PC-3 (cell line): ENCODE results near the gene TMSB15B. TPM values are rescaled to one million over a fixed set of nuclear protein-coding genes. Genes with fewer than 3 reads are reported as not detected.

Experiments used
- ATAC-seq: fragments of 200-7000 bp; cut with Tn5 transposase; 2 replicates; pipeline ENCODE4 v1.9.1; 2020; ENCODE audit warnings: mild to moderate bottlenecking, moderate library complexity
- BruUV-seq: library from RNA; stranded (reverse); fragments of 400-500 nt; replicated peaks from 2 replicates; lab custom pipeline; 2021; lab: Mats Ljungman, UMichigan
- CTCF ChIA-PET: fragments of 300-600 bp; sonication (Branson Sonifier 250); formaldehyde crosslinking; loops from one replicate; lab custom pipeline; 2022; ENCODE audit warnings: antibody characterized with exemption; lab: Charles Lee
- POLR2A ChIA-PET: fragments of 300-600 bp; sonication (Branson Sonifier 250); formaldehyde crosslinking; loops from one replicate; lab custom pipeline; 2022; ENCODE audit warnings: antibody characterized with exemption; ENCODE audit not compliant: unreplicated experiment; lab: Charles Lee
- DNase-seq: peaks from one replicate; pipeline ENCODE4 v3.0.0-alpha.2; 2015
- H2AFZ ChIP-seq: fragments of 300-600 bp; sonication (generic); 2 replicates; pipeline ENCODE4 v1.6.0; 2016; ENCODE audit warnings: antibody characterized with exemption, low read length
- H3F3A ChIP-seq: fragments of 300-600 bp; sonication (generic); one replicate; pipeline ENCODE4 v1.6.0; 2017; ENCODE audit warnings: antibody characterized with exemption, low read length, control low read depth, mild to moderate bottlenecking; ENCODE audit not compliant: unreplicated experiment
- H3K27ac ChIP-seq: fragments of 300-600 bp; sonication (generic); 2 replicates; pipeline ENCODE4 v1.5.1; 2016; ENCODE audit warnings: mild to moderate bottlenecking, low read length
- H3K27me3 ChIP-seq: fragments of 300-600 bp; sonication (generic); 2 replicates; pipeline ENCODE4 v1.6.1; 2016; ENCODE audit warnings: low read length, mixed read lengths
- H3K36me3 ChIP-seq: fragments of 300-600 bp; sonication (generic); 2 replicates; pipeline ENCODE4 v1.6.1; 2016; ENCODE audit warnings: low read depth, mixed run types, low read length, mixed read lengths
- H3K4me1 ChIP-seq: fragments of 300-600 bp; sonication (generic); 2 replicates; pipeline ENCODE4 v1.5.1; 2016; ENCODE audit warnings: low read length; ENCODE audit not compliant: insufficient read depth
- H3K4me2 ChIP-seq: fragments of 300-600 bp; sonication (generic); 2 replicates; pipeline ENCODE4 v1.6.0; 2016; ENCODE audit warnings: low read length
- H3K4me3 ChIP-seq: fragments of 300-600 bp; sonication (generic); 2 replicates; pipeline ENCODE4 v1.5.1; 2016; ENCODE audit warnings: mild to moderate bottlenecking, low read length, mixed read lengths
- H3K79me2 ChIP-seq: fragments of 300-600 bp; sonication (generic); 2 replicates; pipeline ENCODE4 v1.6.1; 2017; ENCODE audit warnings: low read length, mixed read lengths
- H3K9ac ChIP-seq: fragments of 300-600 bp; sonication (generic); 2 replicates; pipeline ENCODE4 v1.6.0; 2016; ENCODE audit warnings: mild to moderate bottlenecking, low read length
- H3K9me2 ChIP-seq: fragments of 300-600 bp; sonication (generic); replicated peaks from 2 replicates; pipeline ENCODE4 v1.6.1; 2016; ENCODE audit warnings: mixed run types, low read length, mixed read lengths
- H3K9me3 ChIP-seq: fragments of 300-600 bp; sonication (generic); 2 replicates; pipeline ENCODE4 v1.6.1; 2016; ENCODE audit warnings: low read length, mixed read lengths
- H4K20me1 ChIP-seq: fragments of 300-600 bp; sonication (generic); 2 replicates; pipeline ENCODE4 v1.6.1; 2016; ENCODE audit warnings: low read length, mixed read lengths
- EZH2 ChIP-seq: fragments of 300-600 bp; sonication (generic); IDR thresholded peaks from one replicate; pipeline ENCODE4 v1.6.1; 2017; ENCODE audit warnings: antibody characterized with exemption, mild to moderate bottlenecking, low read length; ENCODE audit not compliant: unreplicated experiment
- EZH2phosphoT487 ChIP-seq: fragments of 300-600 bp; sonication (generic); IDR thresholded peaks from 2 replicates; pipeline ENCODE4 v1.6.1; 2018; ENCODE audit warnings: mild to moderate bottlenecking, antibody characterized with exemption, low read length, borderline replicate concordance
- intact Hi-C: fragments of 100-400 bp; cut with micrococcal nuclease; formaldehyde crosslinking; loops from 2 replicates; pipeline ENCODE4 v1.9.0; 2023
- total RNA-seq: library from RNA; depleted of rRNA; stranded (reverse); fragments of >200 nt; gene quantifications from 2 replicates; pipeline ENCODE4 v1.2.3, GENCODE V29; 2014
- TF ChIP-seq, protein P1 (sequence below): fragments of 300-600 bp; sonication (generic); conservative IDR thresholded peaks from 2 replicates; pipeline ENCODE4 v1.5.1; 2017; ENCODE audit warnings: antibody characterized with exemption, low read depth, mild to moderate bottlenecking, low read length

The TMSB15B gene
- total RNA-seq, 1 experiment from 2014 or later, result 7.7 TPM

DNA sequence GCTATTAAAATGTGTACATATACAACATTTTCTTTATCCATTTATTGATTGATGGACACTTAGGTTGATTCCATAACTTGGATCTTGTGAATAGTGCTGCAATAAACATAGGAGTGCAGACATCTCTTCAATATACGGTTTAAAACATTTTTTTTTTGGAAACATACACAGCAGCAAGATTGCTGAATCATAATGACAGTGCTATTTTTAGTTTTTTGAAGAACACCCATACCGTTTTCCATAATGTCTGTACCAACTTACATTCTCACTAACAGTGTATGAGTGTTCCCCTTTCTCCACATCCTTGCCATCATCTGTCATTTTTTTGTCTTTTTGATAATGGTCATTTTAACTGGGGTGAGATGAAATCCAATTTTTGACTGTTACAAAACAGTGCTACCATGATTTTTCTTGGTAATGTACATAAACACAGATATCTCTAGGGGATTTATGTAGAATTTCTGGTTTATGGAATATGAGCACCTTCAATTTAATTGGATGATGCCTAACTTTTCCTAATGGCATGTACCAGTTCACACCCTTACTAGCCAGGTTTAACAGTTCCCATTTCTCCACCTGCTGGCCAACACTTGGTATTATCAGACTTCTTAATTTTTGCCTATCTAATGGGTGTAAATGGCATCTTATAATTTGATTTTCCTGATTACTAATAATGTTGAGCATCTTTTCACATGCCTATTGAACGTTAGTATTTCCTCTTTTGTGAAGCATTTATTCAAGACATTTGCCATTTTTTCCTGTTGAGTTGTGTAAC is 21.0 kb upstream of the TMSB15B start:
- Histone ChIP-seq H3K9me3 (no peaks in the 10 kb centered on the region), H3K4me3 (no peak overlapping the region), H3K36me3 (no peaks in the 10 kb centered on the region), H3F3A (no peaks in the 10 kb centered on the region), H4K20me1 (no peaks in the 10 kb centered on the region), H3K9ac (no peak overlapping the region), H3K27me3 (no peaks in the 10 kb centered on the region), H3K79me2 (no peaks in the 10 kb centered on the region), H2AFZ (no peak overlapping the region), H3K4me1 (no peaks in the 10 kb centered on the region; the same call in 1 of the 2 replicates), H3K9me2 (no peaks in the 10 kb centered on the region), H3K27ac (no peak overlapping the region), H3K4me2 (no peak overlapping the region)
- ChIA-PET POLR2A (no interaction called here), CTCF (interaction anchor here (0.6 to 2.1 kb wide), 2 partner anchors 93 to 96 kb away, joined by 4 to 14 read pairs; no protein-coding TSS in a partner anchor)
- TF ChIP-seq EZH2phosphoT487 (no peak), EZH2 (no peak)
- TF ChIP-seq, protein P1, sequence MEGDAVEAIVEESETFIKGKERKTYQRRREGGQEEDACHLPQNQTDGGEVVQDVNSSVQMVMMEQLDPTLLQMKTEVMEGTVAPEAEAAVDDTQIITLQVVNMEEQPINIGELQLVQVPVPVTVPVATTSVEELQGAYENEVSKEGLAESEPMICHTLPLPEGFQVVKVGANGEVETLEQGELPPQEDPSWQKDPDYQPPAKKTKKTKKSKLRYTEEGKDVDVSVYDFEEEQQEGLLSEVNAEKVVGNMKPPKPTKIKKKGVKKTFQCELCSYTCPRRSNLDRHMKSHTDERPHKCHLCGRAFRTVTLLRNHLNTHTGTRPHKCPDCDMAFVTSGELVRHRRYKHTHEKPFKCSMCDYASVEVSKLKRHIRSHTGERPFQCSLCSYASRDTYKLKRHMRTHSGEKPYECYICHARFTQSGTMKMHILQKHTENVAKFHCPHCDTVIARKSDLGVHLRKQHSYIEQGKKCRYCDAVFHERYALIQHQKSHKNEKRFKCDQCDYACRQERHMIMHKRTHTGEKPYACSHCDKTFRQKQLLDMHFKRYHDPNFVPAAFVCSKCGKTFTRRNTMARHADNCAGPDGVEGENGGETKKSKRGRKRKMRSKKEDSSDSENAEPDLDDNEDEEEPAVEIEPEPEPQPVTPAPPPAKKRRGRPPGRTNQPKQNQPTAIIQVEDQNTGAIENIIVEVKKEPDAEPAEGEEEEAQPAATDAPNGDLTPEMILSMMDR, result peak; percentile 71
- intact Hi-C loops, result loop anchor here (1.0 kb wide), 2 partner anchors 23 to 96 kb away; no protein-coding TSS in a partner anchor
- DNase-seq (peak; percentile 44), ATAC-seq (peak; percentile 29)
- no TSS peak for BruUV-seq

DNA sequence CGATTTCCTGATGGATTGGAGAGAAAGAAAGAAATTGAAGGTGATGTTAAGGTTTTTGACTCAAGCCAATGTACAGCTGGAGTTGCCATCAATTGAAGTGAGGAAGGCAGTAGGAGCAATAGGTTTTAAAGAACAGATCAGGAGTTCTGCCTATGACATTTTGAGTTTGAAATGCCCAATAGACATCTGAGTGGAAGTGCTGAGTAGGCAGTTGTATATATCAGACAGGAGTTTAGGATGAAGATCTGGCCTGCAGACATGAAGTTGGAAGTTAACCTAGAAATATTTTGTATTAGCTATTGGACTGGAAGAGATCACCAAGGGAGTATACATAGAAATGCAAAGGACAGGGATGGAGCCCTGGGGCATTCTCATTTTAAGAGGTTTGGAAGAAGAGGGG is 12.9 kb upstream of the TMSB15B start:
- no peaks in the 10 kb centered on the region for H3K36me3 ChIP-seq
- no peak for TF ChIP-seq EZH2
- TF ChIP-seq, protein P1, result no peak
- no peak overlapping the region for H3K27ac ChIP-seq
- no peak overlapping the region for H3K4me2 ChIP-seq
- BruUV-seq, result no TSS peak
- CTCF ChIA-PET, result no interaction called here
- H3K9ac ChIP-seq, result no peak overlapping the region
- DNase-seq (no peak), ATAC-seq (no peak)
- H3F3A ChIP-seq, result no peaks in the 10 kb centered on the region
- no peaks in the 10 kb centered on the region for H3K27me3 ChIP-seq
- no peaks in the 10 kb centered on the region for H3K9me3 ChIP-seq
- intact Hi-C loops, result no loop called here
- no peaks in the 10 kb centered on the region for H3K79me2 ChIP-seq
- no peak overlapping the region for H2AFZ ChIP-seq
- no peaks in the 10 kb centered on the region for H3K4me1 ChIP-seq
- POLR2A ChIA-PET, result no interaction called here
- no peaks in the 10 kb centered on the region for H4K20me1 ChIP-seq
- no peak overlapping the region for H3K4me3 ChIP-seq
- H3K9me2 ChIP-seq, result no peaks in the 10 kb centered on the region

DNA sequence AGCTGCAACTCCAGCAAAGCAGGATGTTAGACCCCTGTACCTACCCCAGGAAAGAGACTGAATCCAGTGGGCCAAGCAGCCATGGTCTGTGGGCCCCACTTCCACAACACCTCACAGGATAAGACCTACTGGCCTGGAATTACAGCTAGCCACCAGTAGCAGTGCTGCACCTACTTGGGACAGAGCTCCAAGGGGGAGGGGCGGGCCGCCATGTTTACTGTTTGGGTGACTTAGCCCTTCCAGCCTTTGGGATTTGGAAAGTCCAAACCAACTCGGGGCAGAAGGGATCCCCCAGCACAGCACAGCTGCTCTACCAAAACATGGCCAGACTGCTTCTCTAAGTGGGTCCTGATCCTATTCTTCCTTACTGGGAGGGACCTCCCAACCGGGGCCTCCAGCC is 9.1 kb upstream of the TMSB15B start:
- H3K9ac ChIP-seq, result no peak overlapping the region
- H2AFZ ChIP-seq, result no peak overlapping the region
- no peaks in the 10 kb centered on the region for H3K27me3 ChIP-seq
- H3F3A ChIP-seq, result no peaks in the 10 kb centered on the region
- ATAC-seq (no peak), DNase-seq (no peak)
- H4K20me1 ChIP-seq, result no peaks in the 10 kb centered on the region
- H3K27ac ChIP-seq, result no peak overlapping the region
- no peaks in the 10 kb centered on the region for H3K9me2 ChIP-seq
- H3K4me3 ChIP-seq, result no peak overlapping the region
- no peaks in the 10 kb centered on the region for H3K79me2 ChIP-seq
- no peaks in the 10 kb centered on the region for H3K9me3 ChIP-seq
- CTCF ChIA-PET, result no interaction called here
- TF ChIP-seq, protein P1, result no peak
- no peak for TF ChIP-seq EZH2phosphoT487
- no peak for TF ChIP-seq EZH2
- no peak overlapping the region for H3K4me2 ChIP-seq
- intact Hi-C loops, result no loop called here
- H3K36me3 ChIP-seq, result no peaks in the 10 kb centered on the region
- no TSS peak for BruUV-seq
- POLR2A ChIA-PET, result no interaction called here
- H3K4me1 ChIP-seq, result no peaks in the 10 kb centered on the region
